ENCODE data around the gene NTM.

DNA sequence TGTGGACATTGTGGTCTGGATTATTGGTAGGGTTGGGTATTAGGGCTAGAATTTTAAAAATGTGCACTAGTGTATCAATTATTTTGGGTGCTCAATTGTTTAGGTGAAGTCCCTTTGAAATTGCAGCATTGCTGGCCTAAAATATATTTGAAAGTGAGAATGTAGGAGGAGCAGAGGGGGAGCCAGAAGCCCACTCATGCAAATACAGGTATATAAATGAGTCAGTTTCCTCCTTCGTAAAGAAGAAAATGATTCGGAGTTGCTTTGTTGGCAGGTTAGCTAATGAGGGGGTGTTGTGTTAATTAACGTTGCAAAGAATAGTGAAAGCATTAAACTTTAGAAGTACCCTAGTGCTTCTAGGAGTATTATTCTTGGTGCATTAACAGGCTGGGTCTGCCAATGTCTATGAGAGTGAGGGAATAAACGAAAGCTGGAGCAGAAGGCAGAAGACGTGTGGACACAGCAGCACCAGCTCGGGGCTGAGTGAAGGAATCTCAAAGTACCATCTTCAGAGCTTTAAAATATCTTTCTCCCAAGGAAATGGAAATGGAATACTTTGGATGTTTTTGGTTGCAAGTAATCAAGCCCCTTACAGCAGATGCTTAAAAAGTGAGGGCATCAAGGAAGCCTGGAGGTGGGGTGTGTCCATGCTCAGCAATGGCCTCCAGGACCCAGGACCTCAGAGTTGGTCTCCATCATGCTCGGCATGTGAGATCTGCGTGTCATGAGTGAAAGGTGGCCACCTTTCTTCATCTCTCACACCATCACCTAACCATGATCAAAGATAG, 522.9 kb downstream of the NTM start:
- TF ChIP-seq, protein P1, sequence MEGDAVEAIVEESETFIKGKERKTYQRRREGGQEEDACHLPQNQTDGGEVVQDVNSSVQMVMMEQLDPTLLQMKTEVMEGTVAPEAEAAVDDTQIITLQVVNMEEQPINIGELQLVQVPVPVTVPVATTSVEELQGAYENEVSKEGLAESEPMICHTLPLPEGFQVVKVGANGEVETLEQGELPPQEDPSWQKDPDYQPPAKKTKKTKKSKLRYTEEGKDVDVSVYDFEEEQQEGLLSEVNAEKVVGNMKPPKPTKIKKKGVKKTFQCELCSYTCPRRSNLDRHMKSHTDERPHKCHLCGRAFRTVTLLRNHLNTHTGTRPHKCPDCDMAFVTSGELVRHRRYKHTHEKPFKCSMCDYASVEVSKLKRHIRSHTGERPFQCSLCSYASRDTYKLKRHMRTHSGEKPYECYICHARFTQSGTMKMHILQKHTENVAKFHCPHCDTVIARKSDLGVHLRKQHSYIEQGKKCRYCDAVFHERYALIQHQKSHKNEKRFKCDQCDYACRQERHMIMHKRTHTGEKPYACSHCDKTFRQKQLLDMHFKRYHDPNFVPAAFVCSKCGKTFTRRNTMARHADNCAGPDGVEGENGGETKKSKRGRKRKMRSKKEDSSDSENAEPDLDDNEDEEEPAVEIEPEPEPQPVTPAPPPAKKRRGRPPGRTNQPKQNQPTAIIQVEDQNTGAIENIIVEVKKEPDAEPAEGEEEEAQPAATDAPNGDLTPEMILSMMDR (IDR thresholded peaks at IDR 0.05) = no peak
- no peak for TF ChIP-seq EP300 (IDR thresholded peaks at IDR 0.05)
- TF ChIP-seq POLR2A (IDR thresholded peaks at IDR 0.05) = no peak
- TF ChIP-seq POLR2AphosphoS5 (IDR thresholded peaks at IDR 0.05) = no peak
